ENCODE results near the gene KAZN.

DNA sequence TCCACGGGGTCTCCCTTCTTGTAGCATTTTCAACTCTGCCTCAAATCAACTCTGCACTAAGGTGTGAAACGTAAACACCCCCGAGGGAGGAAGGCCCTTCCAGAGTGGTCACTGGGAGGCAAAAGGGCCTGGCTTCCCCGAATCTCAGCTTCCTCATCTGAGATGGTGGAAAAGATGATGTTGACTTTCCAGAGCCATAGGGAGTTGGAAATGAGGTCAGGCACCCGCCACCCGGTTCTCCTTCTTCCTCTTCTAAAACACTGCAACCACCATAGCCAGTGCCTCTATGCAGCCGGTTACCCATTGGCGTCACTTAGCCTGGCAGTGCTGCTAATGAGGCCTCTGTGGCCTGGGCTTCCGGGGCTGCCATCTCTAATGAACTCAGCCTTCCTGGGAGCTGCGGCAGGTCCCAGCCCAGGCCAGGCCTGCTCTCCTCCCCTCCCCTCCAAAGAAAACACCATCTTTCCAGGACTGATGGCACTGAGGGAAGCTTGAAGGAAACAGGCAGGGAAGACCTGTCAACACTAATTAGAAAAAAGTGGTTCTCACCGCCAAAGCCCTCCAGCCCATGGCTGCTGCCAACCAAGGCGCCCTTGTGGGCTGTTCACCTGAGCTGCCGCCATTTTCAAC lies 175.0 kb downstream of the KAZN start:
- no peak for TF ChIP-seq GATA3 (IDR thresholded peaks at IDR 0.05; ENCODE audit: low read depth, low read length)
- no peak for TF ChIP-seq GATA2 (IDR thresholded peaks at IDR 0.05; ENCODE audit: low read depth, low read length)

All from SH-SY5Y (cell line).